ENCODE data around the gene TBC1D10A. TPM values are rescaled to one million over a fixed set of nuclear protein-coding genes. Genes with fewer than 3 reads are reported as not detected.

TBC1D10A gene, protein sequence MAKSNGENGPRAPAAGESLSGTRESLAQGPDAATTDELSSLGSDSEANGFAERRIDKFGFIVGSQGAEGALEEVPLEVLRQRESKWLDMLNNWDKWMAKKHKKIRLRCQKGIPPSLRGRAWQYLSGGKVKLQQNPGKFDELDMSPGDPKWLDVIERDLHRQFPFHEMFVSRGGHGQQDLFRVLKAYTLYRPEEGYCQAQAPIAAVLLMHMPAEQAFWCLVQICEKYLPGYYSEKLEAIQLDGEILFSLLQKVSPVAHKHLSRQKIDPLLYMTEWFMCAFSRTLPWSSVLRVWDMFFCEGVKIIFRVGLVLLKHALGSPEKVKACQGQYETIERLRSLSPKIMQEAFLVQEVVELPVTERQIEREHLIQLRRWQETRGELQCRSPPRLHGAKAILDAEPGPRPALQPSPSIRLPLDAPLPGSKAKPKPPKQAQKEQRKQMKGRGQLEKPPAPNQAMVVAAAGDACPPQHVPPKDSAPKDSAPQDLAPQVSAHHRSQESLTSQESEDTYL
- total RNA-seq (2014; rRNA removed), result 21.6 and 27.6 TPM in 2 replicates
- polyA plus RNA-seq (2012), result 24.9 TPM

DNA sequence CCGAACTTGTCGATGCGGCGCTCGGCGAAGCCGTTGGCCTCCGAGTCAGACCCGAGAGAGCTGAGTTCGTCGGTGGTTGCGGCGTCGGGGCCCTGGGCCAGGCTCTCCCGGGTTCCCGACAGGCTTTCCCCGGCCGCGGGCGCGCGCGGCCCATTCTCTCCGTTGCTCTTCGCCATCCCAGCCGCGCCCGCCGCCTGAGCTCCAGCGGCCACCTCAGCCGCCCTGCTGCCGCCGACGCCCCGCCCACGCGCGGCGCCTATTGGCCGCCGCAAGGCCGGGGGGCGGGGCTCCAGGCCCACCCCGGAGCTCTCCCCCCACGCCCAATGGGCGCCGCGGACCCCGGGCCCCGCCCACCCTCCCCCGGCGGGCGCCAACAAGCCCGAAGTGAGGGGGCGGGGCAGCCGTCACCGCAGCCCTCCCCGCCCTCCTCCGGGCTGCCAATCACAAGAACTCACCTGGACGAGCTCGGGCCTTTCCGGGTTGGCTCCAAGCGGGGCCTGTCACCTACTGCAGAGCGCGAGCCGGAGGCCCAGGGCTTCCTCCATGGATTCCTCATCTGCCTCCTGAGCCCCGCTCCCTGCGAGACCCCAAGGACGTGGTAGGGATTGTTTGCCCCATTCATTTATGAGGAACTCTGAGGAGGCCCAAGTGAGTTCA lies at the start of gene TBC1D10A:
TBC1D10A (minus strand) TSS at position 236 of the 657 bp plus-strand sequence; CDS start at position 176, 60 bp downstream.
- peak; percentile 80 for DNase-seq (ENCODE audit: low read depth)

DNA sequence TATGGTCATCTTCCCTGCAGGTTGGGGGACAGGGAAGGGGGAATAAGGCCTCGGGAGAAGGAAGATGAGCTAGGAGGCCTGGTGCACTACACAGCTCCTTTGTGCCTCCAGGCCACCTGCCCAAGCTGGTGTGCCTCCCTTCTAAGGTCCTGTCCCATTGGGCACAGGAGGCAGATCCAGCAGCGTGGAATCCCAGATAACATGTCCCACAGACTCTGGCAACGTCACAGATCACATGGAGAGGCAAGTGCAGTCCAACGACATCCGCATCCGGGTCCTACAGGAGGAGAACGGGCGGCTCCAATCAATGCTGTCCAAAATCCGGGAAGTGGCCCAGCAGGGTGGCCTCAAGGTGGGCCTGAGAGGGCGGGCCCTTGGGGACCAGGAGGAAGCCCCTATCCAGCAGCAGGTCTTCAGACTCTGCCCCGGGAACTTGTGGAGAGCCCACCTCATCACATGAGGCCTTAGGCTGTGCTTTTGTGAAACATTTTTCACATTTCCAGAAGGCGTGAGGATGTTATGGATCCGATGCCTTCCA lies 48.6 kb upstream of the TBC1D10A start:
- no peak for DNase-seq (ENCODE audit: low read depth)

DNA sequence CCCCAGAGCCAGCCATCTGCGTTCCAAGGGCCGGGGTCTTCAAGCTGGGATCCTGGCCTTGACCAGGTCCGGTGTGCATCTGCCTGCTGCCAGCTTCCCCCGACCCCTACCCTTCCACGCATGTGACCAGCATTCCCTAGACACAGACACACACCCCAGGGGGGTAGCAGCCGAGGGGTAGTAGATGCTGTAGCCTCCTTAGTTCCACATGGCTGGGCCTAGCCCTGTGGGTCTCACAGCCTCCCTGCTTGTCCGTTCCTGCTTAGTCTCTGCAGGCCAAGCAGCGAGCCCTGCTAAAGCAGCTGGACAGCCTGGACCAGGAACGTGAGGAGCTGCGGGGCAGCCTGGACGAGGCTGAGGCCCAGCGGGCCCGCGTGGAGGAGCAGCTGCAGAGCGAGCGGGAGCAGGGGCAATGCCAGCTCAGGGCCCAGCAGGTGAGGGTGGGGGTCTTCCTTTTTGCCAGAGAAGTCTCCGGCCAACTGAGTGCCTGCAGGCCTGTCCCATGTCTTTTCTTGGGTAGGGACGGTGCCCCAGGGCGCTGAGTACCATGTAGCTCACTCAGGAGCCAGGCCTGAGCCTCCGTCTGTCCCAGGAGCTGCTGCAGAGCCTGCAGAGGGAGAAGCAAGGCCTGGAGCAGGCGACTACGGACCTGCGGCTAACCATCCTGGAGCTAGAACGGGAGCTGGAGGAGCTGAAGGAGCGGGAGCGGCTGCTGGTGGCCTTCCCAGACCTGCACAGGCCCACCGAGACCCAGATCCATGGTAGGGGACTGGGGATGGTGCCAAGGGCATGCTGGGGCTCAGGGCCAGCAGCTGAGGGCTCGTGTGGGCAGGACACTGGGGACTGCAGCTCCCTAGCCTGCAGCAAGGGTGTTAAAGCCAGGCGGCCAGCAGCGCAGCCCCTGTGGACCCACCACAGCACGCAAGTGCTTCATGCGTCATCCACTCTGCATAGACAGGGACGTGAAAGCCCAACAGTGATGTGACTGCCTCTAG lies 46.9 kb upstream of the TBC1D10A start:
- DNase-seq (ENCODE audit: low read depth), result no peak

DNA sequence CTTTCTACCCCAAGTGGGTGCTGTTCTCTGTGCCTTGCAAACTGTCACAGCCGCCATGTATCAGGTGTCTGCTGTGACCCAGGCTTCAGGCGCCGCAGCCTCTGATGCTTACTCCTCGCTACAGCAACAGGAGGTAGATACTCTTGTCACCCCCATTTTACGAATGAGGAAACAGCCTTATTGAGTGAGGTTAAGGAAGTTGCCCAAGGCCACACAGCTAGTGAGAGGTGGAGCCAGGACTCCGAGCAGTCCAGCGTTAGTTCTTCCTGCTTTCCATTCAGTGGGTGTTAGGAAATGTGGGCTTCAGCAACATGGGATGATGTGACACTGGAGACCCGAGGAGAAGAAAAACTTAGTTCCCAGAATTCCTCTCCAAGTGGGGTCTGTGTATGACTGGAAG lies 46.2 kb upstream of the TBC1D10A start:
- no peak for DNase-seq (ENCODE audit: low read depth)

DNA sequence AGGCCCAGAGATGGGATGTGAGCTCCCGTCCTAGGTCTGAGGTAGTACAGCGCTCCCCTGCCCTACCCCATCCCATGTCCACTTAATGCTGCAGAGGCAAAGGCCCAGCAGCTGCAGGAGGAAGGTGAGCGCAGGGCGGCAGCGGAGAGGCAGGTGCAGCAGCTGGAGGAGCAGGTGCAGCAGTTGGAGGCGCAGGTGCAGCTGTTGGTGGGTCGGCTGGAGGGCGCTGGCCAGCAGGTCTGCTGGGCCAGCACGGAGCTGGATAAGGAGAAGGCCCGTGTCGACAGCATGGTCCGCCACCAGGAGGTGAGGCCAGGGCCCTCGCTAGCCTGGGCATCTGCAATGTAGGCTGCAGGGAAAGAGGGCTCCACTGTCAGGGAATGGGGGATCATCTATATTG lies 45.2 kb upstream of the TBC1D10A start:
- DNase-seq (ENCODE audit: low read depth), result no peak

DNA sequence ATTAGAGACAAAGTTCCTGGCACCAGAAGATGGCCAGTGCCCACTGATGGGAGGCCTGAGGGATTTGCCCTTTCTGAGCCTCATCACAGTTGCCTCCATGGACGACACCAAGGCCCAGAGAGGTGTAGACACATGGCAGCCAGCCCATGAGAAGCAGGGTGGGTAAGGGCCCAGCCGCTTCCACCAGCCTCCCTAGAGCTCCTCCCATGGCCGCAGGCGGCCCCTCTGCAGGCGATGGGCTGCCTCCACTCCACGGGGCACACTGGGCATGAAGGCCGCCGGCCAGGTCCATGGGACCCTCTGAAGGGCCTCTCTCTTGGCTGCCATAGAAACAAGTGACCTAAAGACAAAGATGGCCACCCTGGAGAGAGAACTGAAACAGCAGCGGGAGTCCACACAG lies 44.6 kb upstream of the TBC1D10A start:
- DNase-seq (ENCODE audit: low read depth), result no peak

DNA sequence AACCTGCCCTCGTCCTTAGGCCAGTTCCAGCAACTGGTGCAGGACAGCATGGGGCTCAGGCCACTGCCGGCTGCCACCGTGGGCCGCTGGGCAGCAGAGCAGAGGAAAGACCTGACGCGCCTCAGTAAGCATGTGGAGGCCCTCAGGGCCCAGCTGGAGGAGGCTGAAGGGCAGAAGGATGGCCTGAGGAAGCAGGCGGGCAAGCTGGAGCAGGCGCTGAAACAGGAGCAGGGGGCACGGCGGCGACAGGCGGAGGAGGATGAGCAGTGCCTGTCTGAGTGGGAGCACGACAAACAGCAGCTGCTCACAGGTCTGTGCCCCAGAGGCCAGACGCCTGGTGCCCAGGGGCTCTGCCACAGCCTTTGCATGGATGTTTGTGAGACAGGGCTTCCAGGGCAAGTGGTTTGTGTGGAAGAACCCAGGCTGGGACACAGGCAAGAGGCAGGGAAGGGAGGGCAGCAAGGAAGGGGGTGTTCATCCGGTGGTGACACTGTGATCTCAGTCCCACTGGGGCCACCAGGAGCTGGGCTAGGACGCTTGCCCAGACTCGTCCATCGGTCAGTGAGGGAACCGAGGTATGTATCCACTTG lies 44.0 kb upstream of the TBC1D10A start:
- no peak for DNase-seq (ENCODE audit: low read depth)

DNA sequence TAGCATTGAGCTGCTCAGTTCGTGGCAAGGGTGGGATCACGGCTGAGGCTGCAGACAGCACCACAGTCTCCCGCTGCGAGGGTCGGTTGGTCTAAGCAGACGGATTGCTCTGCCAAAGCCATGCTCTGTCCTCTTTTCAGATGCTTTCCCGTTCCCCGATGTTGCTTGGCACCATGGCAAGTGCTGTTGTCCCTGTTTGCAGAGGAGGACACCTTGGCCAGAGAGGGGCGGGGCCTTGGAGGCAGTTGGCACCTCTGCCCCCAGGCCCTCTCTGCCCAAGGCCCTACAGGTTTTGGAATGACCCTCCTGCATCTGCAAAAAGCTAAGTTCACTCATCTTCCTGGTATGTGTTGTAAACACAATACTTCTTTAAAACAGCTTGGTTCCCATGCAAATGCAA lies 41.7 kb upstream of the TBC1D10A start:
- DNase-seq (ENCODE audit: low read depth), result no peak

DNA sequence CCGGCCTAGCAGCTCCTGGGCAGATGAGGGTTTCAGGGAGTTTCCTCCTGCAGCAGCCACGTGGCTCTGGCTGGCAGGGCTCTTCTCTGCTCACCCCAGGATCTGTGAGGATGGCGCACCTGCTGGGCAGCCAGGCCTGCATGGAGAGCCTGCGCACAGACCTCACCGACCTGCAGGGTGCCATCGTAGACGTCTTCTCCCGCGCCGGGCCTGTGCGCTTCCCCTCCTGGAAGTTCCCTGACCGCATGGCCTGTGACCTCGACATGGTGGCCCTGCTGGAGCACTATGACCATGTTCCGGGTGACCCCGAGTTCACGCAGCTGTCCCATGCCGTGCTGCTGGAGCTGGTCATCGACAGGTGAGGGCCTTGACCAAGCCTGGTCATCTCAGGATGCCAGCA lies 39.1 kb upstream of the TBC1D10A start:
- DNase-seq (ENCODE audit: low read depth), result no peak

DNA sequence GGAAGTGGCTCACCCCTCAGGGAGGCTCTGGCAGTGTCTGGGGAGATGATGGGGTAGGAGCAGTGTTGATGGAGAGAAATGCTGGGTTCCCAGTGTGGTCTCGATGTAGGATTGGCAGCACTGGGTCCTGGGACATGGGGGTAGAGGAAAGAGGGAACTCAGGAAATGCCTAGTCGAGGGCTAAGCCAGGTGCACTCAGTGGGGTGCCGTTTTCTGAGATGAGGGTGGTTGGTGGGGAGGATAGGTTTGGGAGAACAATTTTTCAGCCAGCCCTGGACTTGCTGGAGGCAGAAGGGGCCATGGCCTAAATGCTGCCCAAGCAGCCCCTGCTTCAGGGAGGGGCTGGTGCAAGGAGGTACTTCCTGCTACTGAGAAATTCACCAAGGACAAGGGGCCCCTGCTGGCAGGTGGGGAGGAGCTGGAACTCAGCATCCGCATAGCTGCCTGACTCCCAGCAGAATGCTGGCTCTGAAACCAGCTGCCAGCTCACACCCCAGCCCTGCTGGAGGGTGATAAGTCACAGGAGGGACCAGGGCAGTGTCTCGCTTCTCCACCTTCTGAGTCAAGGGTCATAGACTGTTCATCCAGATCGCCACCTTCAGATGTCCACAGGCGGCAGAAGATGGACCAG lies 36.0 kb upstream of the TBC1D10A start:
- no peak for DNase-seq (ENCODE audit: low read depth)

DNA sequence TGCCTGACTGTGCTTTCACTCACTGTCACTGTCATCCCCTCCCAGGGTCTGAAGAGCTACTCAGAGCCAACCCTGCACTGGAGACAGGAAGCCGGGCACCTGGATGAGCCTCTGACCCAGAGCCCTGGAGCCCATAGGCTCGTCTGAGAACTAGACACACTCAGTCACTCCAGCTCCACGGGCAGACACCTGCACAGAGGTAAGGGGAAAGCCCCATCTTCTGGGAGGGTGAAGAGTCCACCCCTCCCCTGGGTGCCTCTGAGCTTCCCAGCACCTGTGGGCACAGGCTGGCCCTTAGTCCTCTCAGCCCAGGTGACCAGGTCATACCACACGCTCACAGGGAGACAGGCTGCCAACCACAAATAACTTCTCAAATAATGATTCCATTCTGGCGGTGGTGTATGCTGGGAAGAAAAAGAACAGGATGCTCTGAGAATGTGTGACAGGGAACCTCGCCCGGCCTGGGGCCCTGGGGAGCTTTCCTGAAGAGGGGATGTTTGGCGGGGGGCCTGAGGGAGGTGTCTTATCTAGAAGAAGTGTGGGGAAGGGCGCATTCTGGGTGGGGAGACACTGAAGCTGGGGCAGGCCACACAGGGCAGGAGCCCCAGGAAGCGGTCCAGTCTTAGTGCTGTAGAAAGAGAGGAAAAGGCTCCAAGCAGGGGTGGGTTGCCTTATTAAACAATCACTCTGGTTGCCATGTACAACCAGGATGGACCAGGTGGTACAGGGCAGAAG lies 35.3 kb upstream of the TBC1D10A start:
- DNase-seq (ENCODE audit: low read depth), result no peak

DNA sequence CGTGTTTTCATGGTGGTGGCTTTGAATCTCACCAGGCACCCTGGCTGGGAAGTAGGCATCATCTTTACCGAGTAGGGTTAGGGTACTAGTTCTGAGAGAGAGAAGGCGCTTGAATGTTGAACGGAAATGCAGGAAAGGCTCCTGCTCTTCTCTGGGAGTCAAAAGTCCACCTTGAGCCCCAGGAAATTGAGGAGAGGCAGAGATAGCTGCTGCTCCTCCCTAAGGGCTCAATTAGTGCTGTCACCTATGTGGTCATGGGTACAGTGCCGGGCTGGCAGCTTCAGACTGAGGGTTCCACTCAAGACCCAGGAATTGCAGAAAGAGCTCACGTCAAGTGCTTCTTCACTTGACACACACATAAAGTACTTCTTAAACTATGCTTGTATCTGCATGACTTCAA lies 31.8 kb upstream of the TBC1D10A start:
- no peak for DNase-seq (ENCODE audit: low read depth)

DNA sequence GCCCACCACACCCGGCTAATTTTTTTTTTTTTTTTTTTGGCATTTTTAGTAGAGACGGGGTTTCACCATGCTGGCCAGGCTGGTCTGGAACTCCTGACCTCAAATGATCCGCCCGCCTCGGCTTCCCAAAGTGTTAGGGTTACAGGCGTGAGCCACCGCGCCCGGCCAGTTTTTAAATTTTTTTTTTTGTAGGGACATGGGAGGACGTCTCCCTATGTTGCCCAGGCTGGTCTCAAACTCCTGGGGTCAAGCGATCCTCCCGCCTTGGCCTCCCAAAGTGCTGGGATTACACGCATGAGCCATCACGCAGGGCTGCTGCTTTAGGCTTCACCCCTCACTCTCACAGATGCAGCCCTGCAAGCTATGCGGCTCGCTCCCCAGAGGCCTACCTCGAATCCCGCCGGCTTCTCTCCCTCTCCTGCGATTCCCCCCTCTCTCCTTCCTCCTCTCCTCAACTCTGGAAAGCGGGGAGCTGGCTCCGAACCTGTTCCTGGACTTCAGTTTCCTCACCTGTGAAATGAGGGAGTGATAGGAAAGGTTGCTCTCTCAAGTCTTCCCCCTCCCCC lies 31.0 kb upstream of the TBC1D10A start:
- no peak for DNase-seq (ENCODE audit: low read depth)

DNA sequence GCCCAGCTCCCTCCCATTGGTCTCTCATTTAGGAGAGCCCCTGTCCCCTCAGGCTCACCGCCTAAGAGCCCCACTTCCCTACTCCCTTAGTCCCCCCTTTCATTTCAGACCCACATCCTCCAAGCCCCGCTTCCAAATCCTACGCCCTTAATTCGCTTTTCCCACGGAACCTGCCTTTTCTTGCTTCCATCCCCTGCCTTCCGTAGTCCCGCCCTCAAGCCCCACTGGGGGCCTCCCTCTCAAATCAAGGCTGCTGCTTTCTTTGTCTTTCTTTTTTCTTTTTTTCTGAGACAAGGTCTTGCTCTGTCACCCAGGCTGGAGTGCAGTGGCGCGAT lies 30.5 kb upstream of the TBC1D10A start:
- DNase-seq (ENCODE audit: low read depth), result no peak

DNA sequence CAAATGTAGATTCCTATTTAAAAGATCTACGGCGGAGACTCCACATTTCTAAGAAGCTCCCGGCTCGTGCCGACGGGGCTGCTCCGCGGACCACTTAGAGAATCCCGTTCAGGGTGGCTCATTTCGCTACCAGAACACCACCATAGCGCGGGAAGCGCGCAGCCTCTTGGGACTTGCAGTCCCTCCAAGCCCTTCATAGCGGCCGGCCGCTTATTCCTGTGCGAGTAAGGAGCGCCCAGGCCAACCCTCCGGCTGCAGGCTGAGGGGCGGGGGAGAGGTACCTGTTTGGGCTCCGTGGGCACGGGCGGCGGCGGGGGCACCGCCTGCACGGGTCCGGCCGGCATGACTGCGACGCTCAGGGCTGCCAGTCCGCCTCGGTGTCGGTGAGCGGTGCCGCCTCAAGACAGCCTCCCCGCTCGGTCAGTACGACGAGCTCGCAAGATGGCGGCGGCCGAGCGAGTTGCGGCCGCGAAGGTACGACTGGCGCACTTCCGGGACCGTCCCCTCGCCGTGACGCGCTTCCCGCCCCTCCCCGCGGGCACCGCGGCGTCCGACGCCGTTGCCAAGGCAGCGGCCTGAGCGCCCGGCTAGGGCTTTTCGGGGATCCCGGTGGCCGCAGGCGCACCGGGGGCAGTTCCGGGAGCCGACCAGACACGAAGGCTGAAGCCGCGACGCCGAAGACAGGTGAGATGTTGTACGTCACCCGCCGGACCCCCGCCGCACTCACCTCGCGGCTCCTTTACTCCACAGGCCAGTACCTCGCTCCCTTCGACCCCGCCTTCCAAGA lies 29.9 kb upstream of the TBC1D10A start, which contains the start of the genes CCDC157 and SF3A1:
CCDC157 (plus strand) TSS at position 559 of the 787 bp plus-strand sequence. CDS start 8,994 bp downstream, outside the sequence.
SF3A1 (minus strand) TSS at position 446 of the 787 bp plus-strand sequence; CDS start at position 344, 102 bp downstream.
- DNase-seq (ENCODE audit: low read depth), result peak; percentile 89

DNA sequence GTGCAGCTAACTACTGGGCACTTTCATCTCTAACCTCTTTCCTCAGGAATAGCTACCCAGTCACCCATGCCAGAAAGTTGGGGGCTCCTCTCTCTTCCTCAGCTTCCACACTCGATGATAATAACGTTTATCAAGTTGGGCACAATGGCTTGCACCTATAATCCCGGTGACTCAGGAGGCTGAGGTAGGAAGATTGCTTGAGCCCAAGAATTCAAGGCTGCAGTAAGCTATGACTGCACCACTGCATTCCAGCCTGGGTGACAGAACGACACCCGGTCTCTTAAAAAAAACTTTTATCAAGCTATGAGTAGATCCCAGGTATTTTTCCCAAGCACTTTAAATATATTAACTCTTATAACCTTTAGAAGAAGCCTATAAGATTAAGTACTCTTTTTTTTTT lies 27.9 kb upstream of the TBC1D10A start:
- no peak for DNase-seq (ENCODE audit: low read depth)

DNA sequence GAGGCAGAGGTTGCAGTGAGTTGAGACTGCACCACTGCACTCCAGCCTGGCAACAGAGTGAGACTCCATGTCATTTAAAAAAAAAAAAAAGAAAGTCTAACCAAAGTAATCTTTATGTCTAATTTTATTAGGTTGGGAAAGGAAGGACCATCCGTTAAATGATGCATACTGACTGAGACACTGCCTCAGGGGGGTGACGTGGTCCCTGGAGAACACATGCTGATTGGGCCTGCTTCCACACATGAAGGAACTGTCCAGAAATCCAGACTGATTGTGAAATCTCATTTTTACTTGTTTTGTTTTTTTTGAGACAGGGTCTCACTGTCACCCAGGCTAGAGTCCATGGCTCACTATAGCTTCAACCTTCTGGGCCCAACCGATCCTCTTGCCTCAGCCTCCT lies 24.5 kb upstream of the TBC1D10A start:
- no peak for DNase-seq (ENCODE audit: low read depth)

DNA sequence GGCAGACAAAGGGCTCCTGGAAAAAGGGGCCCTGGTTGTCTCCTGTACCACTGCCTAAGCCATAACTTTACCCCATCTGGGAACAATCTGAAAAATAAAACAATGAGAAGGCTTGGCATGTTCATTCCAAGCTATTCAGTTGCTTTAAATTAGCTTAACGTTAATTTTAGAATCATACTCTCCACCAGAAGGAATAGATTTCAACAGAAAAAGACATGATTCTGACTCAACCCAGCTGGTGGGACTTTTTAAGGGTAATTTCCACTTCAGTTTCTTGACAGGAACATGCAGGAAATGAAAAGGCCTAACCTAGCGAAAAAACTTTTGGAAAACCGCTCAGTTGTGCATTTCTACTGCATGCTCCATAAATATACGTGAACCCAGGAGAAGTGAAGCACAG lies 22.1 kb upstream of the TBC1D10A start:
- no peak for DNase-seq (ENCODE audit: low read depth)
